Measurements from ENCODE around the gene OSTM1. TPM values are rescaled to one million over a fixed set of nuclear protein-coding genes. Genes with fewer than 3 reads are reported as not detected.
A peak's percentile ranks its signal among the peaks of the same experiment; 100 is the strongest.

Gene OSTM1
- total and polyA plus RNA-seq, 7 experiments from 2014 or later, result 25.0 to 48.9 (median 31.3) TPM

GRCh38 chr6:108105571-108105970, 31.0 kb upstream of the OSTM1 start:
- Histone ChIP-seq H3K4me3 (ENCODE audit: low read length) (no peak overlapping the region), H3K27me3 (ENCODE audit: control insufficient read depth in 2 of 2, insufficient read depth in 2 of 2, low read length in 2 of 2) (peaks cover 0 to 2% of the 10 kb centered on the region in 2 donors), H3K36me3 (ENCODE audit: control insufficient read depth in 2 of 3, insufficient read depth in 3 of 3, low read length in 3 of 3) (no peaks in the 10 kb centered on the region), H3K9me3 (ENCODE audit: control insufficient read depth in 2 of 3, low read length in 3 of 3) (no peaks in the 10 kb centered on the region), H3K27ac (ENCODE audit: low read depth, low read length) (no peak overlapping the region), H3K4me1 (ENCODE audit: control insufficient read depth in 2 of 2, insufficient read depth in 2 of 2, low read length in 2 of 2) (no peaks in the 10 kb centered on the region)
- no peak for DNase-seq
- H3K9me3 Mint-ChIP-seq, result no peaks in the 10 kb centered on the region
- no peaks in the 10 kb centered on the region for H3K36me3 Mint-ChIP-seq
- H3K27me3 Mint-ChIP-seq, result peaks cover under 1 to 57% (median 24%) of the 10 kb centered on the region in 5 donors
- ATAC-seq, result no peak
- POLR2A ChIA-PET, result no interaction called here
- intact Hi-C loops (cut with micrococcal nuclease), result no loop called here
- no peak overlapping the region for H3K4me3 Mint-ChIP-seq
- H3K27ac Mint-ChIP-seq, result no peak overlapping the region
- H3K4me1 Mint-ChIP-seq, result no peaks in the 10 kb centered on the region
- CTCF ChIA-PET, result no interaction called here

DNA sequence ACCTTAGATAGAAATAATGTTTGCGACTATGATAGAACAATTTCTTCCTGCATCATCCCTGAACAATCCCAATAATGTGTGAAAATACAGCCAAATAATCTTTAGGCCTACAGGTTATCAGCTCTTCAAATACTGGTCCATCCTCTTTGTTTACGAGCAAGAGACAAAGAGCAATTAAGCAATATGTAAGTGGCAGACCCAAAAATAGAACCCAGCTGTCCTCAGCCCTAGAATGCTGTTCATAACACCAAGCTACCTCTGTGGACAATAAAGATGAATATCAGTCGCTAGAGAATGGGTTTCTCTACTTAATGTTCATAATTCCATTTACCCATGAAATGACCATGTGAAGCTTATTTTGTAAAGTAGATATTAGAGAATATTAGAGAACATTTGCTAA, 28.4 kb upstream of the OSTM1 start:
- H3K27me3 ChIP-seq (ENCODE audit: control insufficient read depth in 2 of 2, insufficient read depth in 2 of 2, low read length in 2 of 2), result no peaks in the 10 kb centered on the region
- CTCF ChIA-PET, result interaction anchor here (0.5 kb wide), 1 partner anchor 424 kb away, joined by 7 read pairs; no protein-coding TSS in a partner anchor
- intact Hi-C loops (cut with micrococcal nuclease), result no loop called here
- Mint-ChIP-seq H3K27ac (no peak overlapping the region), H3K9me3 (peaks cover 0 to 4% (median 0%) of the 10 kb centered on the region in 11 donors), H3K4me3 (no peak overlapping the region), H3K27me3 (peaks cover 10 to 55% (median 14%) of the 10 kb centered on the region in 5 donors), H3K4me1 (no peaks in the 10 kb centered on the region), H3K36me3 (no peaks in the 10 kb centered on the region)
- no peak overlapping the region for H3K27ac ChIP-seq (ENCODE audit: low read depth, low read length)
- DNase-seq (no peak), ATAC-seq (no peak)
- no peaks in the 10 kb centered on the region for H3K4me1 ChIP-seq (ENCODE audit: control insufficient read depth in 2 of 2, insufficient read depth in 2 of 2, low read length in 2 of 2)
- POLR2A ChIA-PET, result no interaction called here
- H3K9me3 ChIP-seq (ENCODE audit: control insufficient read depth in 2 of 3, low read length in 3 of 3), result no peaks in the 10 kb centered on the region
- no peaks in the 10 kb centered on the region for H3K36me3 ChIP-seq (ENCODE audit: control insufficient read depth in 2 of 3, insufficient read depth in 3 of 3, low read length in 3 of 3)
- no peak overlapping the region for H3K4me3 ChIP-seq (ENCODE audit: low read length)

- Mint-ChIP-seq H3K27me3 (peaks cover 11 to 56% (median 35%) of the 10 kb centered on the region in 5 donors), H3K4me1 (no peaks in the 10 kb centered on the region), H3K4me3 (no peak overlapping the region), H3K9me3 (peaks cover 0 to 5% (median 0%) of the 10 kb centered on the region in 11 donors), H3K36me3 (peaks cover 0 to 3% (median 0%) of the 10 kb centered on the region in 5 donors), H3K27ac (no peak overlapping the region)
- ChIA-PET POLR2A (no interaction called here), CTCF (no interaction called here)
- DNase-seq (no peak), ATAC-seq (no peak)
- Histone ChIP-seq H3K9me3 (ENCODE audit: control insufficient read depth in 2 of 3, low read length in 3 of 3) (no peaks in the 10 kb centered on the region), H3K4me1 (ENCODE audit: control insufficient read depth in 2 of 2, insufficient read depth in 2 of 2, low read length in 2 of 2) (no peaks in the 10 kb centered on the region), H3K27me3 (ENCODE audit: control insufficient read depth in 2 of 2, insufficient read depth in 2 of 2, low read length in 2 of 2) (no peaks in the 10 kb centered on the region), H3K4me3 (ENCODE audit: low read length) (no peak overlapping the region), H3K27ac (ENCODE audit: low read depth, low read length) (no peak overlapping the region), H3K36me3 (ENCODE audit: control insufficient read depth in 2 of 3, insufficient read depth in 3 of 3, low read length in 3 of 3) (no peaks in the 10 kb centered on the region)
- intact Hi-C loops (cut with micrococcal nuclease), result no loop called here
These were observed 25.5 kb upstream of the OSTM1 start for GRCh38 chr6:108100003-108100402.

GRCh38 chr6:108097882-108098281, 23.3 kb upstream of the OSTM1 start:
- Histone ChIP-seq H3K4me3 (ENCODE audit: low read length) (no peak overlapping the region), H3K9me3 (ENCODE audit: control insufficient read depth in 2 of 3, low read length in 3 of 3) (no peaks in the 10 kb centered on the region), H3K27ac (ENCODE audit: low read depth, low read length) (no peak overlapping the region), H3K36me3 (ENCODE audit: control insufficient read depth in 2 of 3, insufficient read depth in 3 of 3, low read length in 3 of 3) (no peaks in the 10 kb centered on the region), H3K27me3 (ENCODE audit: control insufficient read depth in 2 of 2, insufficient read depth in 2 of 2, low read length in 2 of 2) (no peaks in the 10 kb centered on the region), H3K4me1 (ENCODE audit: control insufficient read depth in 2 of 2, insufficient read depth in 2 of 2, low read length in 2 of 2) (no peaks in the 10 kb centered on the region)
- ATAC-seq (no peak), DNase-seq (no peak)
- peaks cover 0 to 3% (median 0%) of the 10 kb centered on the region in 5 donors for H3K36me3 Mint-ChIP-seq
- ChIA-PET CTCF (no interaction called here), POLR2A (no interaction called here)
- intact Hi-C loops (cut with micrococcal nuclease), result no loop called here
- no peaks in the 10 kb centered on the region for H3K4me1 Mint-ChIP-seq
- no peak overlapping the region for H3K4me3 Mint-ChIP-seq
- peaks cover 0 to 5% (median 0%) of the 10 kb centered on the region in 11 donors for H3K9me3 Mint-ChIP-seq
- no peak overlapping the region for H3K27ac Mint-ChIP-seq
- peaks cover 13 to 60% (median 36%) of the 10 kb centered on the region in 5 donors for H3K27me3 Mint-ChIP-seq

DNA sequence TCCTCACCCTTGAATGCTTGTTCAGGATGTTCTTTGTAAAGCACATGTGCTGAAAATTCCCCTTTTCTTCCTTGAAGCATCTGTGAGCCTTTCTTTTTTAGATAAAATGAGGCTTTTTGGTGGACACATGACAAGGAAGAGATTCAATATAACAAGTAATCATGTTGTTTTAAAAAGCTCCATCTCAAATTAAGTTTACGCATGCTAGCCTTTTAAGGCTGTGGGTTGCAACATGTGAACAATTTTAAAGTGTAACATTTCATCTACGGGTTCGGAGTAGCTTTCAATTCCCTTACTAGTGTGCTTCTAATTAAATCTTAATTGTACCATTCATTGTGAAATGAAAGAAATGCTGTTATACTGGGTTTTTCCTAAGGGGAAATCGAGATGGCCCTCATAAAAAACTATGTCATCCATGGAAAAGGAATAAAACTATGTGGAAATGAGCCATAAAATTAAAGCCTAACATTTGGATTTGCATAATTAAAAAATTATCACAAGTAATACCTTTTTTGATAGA, 19.3 kb upstream of the OSTM1 start:
- H3K27me3 Mint-ChIP-seq, result peaks cover 16 to 58% (median 24%) of the 10 kb centered on the region in 5 donors

GRCh38 chr6:108091288-108091687, 16.7 kb upstream of the OSTM1 start:
- DNase-seq (no peak), ATAC-seq (no peak)
- no peak overlapping the region for H3K4me3 ChIP-seq (ENCODE audit: low read length)
- Mint-ChIP-seq H3K4me1 (no peaks in the 10 kb centered on the region), H3K36me3 (no peaks in the 10 kb centered on the region), H3K27me3 (peaks cover 5 to 49% (median 25%) of the 10 kb centered on the region in 5 donors), H3K27ac (no peak overlapping the region), H3K4me3 (no peak overlapping the region), H3K9me3 (no peaks in the 10 kb centered on the region)
- no peaks in the 10 kb centered on the region for H3K4me1 ChIP-seq (ENCODE audit: control insufficient read depth in 2 of 2, insufficient read depth in 2 of 2, low read length in 2 of 2)
- no peaks in the 10 kb centered on the region for H3K27me3 ChIP-seq (ENCODE audit: control insufficient read depth in 2 of 2, insufficient read depth in 2 of 2, low read length in 2 of 2)
- ChIA-PET POLR2A (interaction anchor here (0.5 kb wide), 1 partner anchor 217 kb away, joined by 3 read pairs; no protein-coding TSS in a partner anchor), CTCF (no interaction called here)
- intact Hi-C loops (cut with micrococcal nuclease), result no loop called here
- no peaks in the 10 kb centered on the region for H3K36me3 ChIP-seq (ENCODE audit: control insufficient read depth in 2 of 3, insufficient read depth in 3 of 3, low read length in 3 of 3)
- H3K9me3 ChIP-seq (ENCODE audit: control insufficient read depth in 2 of 3, low read length in 3 of 3), result no peaks in the 10 kb centered on the region
- no peak overlapping the region for H3K27ac ChIP-seq (ENCODE audit: low read depth, low read length)

More for the DNA sequence above, 19.3 kb upstream of the OSTM1 start:
- no peaks in the 10 kb centered on the region for H3K36me3 ChIP-seq (ENCODE audit: control insufficient read depth in 2 of 3, insufficient read depth in 3 of 3, low read length in 3 of 3)
- no peak for ATAC-seq
- ChIA-PET CTCF (no interaction called here), POLR2A (no interaction called here)
- no peak for DNase-seq
- H3K27ac ChIP-seq (ENCODE audit: low read depth, low read length), result no peak overlapping the region
- H3K4me1 ChIP-seq (ENCODE audit: control insufficient read depth in 2 of 2, insufficient read depth in 2 of 2, low read length in 2 of 2), result no peaks in the 10 kb centered on the region
- H3K27me3 ChIP-seq (ENCODE audit: control insufficient read depth in 2 of 2, insufficient read depth in 2 of 2, low read length in 2 of 2), result no peaks in the 10 kb centered on the region
- no peak overlapping the region for H3K4me3 Mint-ChIP-seq
- H3K27ac Mint-ChIP-seq, result no peak overlapping the region
- intact Hi-C loops (cut with micrococcal nuclease), result no loop called here
- peaks cover 0 to 3% (median 0%) of the 10 kb centered on the region in 5 donors for H3K36me3 Mint-ChIP-seq
- H3K9me3 ChIP-seq (ENCODE audit: control insufficient read depth in 2 of 3, low read length in 3 of 3), result no peaks in the 10 kb centered on the region
- H3K4me3 ChIP-seq (ENCODE audit: low read length), result no peak overlapping the region
- no peaks in the 10 kb centered on the region for H3K4me1 Mint-ChIP-seq
- peaks cover 0 to 5% (median 0%) of the 10 kb centered on the region in 11 donors for H3K9me3 Mint-ChIP-seq

DNA sequence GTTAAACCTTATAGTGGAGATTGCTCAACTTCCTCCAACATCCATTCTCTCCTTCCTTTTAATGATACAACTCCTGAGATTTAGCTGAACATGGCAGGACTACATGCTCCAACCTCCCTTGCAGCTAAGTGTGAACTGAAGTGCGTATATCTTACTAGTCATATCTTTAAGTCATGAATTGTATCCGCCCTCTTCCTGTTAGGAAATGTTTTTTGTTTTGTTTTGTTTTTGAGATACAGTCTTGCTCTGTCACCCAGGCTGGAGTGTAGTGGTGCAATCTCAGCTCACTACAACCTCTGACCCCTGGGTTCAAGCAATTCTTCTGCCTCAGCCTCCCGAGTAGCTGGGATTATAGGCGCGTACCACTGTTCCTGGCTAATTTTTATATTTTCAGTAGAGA, 8.8 kb upstream of the OSTM1 start:
- Mint-ChIP-seq H3K9me3 (no peaks in the 10 kb centered on the region), H3K36me3 (no peaks in the 10 kb centered on the region), H3K4me1 (peaks cover 0 to 4% (median 0%) of the 10 kb centered on the region in 7 donors), H3K27ac (peak overlapping the region in 1 of 9 donors; percentile 46), H3K27me3 (peaks cover 10 to 63% (median 42%) of the 10 kb centered on the region in 5 donors), H3K4me3 (no peak overlapping the region)
- ChIA-PET POLR2A (no interaction called here), CTCF (no interaction called here)
- Histone ChIP-seq H3K4me3 (ENCODE audit: low read length) (no peak overlapping the region), H3K4me1 (ENCODE audit: control insufficient read depth in 2 of 2, insufficient read depth in 2 of 2, low read length in 2 of 2) (no peaks in the 10 kb centered on the region), H3K27me3 (ENCODE audit: control insufficient read depth in 2 of 2, insufficient read depth in 2 of 2, low read length in 2 of 2) (no peaks in the 10 kb centered on the region), H3K27ac (ENCODE audit: low read depth, low read length) (no peak overlapping the region), H3K9me3 (ENCODE audit: control insufficient read depth in 2 of 3, low read length in 3 of 3) (no peaks in the 10 kb centered on the region), H3K36me3 (ENCODE audit: control insufficient read depth in 2 of 3, insufficient read depth in 3 of 3, low read length in 3 of 3) (no peaks in the 10 kb centered on the region)
- intact Hi-C loops (cut with micrococcal nuclease), result no loop called here
- no peak for DNase-seq
- ATAC-seq, result peak; percentile 74
